ENCODE data around the gene CKAP2L.

The CKAP2L gene

DNA sequence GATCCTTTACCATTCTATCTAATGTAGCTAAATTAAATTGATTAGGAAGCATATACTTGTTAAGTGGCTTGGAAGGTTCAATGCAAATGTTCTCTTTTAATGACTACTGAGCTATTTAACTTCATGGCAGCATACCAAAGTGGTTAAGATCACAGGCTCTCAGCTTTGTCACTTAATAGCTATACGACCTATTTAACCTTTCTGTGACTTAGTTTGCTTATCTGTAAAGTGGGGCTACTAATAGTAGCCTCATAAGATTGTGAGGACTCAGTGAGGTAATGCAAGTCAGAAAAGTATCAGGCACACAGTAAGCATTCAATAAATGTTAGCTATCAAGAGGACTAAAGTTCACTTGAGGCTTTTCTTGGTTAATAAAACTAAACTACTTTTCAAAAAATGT is 4.3 kb downstream of the CKAP2L start:
- DNase-seq (ENCODE audit: low read depth): no peak

DNA sequence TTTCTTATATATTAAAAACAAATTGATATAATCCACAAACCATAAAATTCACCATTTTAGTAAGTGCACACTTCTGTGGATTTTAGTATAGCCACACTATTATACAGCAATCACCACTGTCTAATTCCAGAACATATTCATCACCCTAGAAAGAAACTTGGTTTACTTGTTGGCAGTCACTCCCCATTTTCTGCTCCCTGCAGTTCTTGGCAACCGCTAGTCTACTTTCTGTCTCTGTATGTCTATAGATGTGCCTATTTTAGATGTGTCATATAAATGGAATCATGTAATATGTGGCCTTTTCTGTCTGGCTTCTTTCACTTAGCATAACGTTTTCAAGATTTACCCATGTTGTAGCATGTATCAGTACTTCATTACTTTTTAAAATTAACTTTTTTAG is 5.7 kb downstream of the CKAP2L start:
- no peak for DNase-seq (ENCODE audit: low read depth)

DNA sequence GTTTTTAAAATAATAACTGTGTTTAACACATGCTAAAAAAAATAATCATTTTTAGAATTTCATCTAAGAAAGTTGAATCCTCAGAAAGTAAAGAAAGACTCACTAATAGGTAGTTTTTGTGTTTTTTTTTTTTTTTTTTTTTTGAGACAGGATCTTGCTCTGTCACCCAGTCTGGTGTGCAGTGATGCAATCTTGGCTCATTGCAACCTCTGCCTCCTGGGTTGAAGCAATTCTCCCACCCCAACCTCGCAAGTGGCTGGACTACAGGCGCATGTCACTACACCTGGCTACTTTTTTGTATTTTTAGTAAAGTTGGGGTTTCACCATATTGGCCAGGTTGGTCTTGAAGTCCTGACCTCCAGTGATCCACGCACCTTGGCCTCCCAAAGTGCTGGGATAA is 7.1 kb downstream of the CKAP2L start:
- no peak for DNase-seq (ENCODE audit: low read depth)

DNA sequence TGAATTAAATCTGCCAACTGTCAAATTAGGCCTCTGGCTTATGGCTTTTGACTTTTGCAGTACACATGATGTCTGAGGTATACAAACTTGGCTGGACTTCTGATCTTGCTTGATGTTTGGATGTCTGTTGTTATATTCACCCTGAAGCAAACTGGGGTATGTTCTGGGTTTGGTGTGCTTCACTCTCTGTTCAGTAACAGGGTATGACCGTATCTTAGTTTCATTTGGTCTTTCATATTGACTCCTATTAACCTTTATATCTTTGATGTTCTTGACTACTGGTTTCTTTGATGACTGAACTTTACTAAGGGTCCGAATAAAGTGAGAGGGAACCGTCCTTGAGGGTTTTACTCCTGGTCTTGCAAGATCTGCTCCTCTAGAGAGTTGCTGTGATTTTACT is 8.2 kb downstream of the CKAP2L start:
- no peak for DNase-seq (ENCODE audit: low read depth)

DNA sequence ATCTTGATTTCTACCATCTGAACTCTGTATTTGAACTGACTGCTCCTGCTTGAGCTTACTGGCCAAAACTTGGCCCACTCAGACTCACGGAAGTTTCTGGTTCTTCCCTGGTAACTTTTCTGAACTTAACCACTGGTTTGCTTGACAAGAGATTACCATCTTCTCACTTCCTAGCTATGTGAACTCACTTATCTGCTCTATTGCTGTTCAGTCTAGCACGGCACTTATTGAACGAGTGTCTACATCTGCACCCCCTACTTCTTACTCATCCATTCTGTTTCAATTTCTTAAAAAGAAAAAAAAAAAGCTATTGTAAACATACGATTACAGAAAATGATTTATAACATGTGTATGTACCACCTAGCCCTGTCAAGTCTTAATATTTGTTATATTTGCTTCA is 9.0 kb downstream of the CKAP2L start:
- no peak for DNase-seq (ENCODE audit: low read depth)

DNA sequence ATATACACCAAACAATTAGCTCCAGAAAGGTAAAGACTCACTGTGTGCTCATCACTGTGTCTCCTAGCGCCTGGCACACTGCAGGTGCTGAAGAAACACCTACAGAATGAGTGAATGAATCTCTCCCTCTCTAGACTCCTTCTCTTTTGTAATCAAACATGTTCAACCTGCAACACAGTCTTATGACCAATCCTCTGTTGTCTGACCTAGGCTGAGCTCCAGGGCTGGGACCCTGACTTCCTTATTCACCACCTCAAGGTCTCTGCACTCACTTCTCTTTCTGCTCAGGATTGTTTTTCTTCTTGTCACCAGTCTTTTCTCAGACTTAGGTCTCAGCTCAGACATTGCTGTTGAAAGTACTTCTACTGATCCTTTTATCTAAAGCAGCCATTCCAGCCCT is 9.8 kb downstream of the CKAP2L start:
- DNase-seq (ENCODE audit: low read depth): no peak

DNA sequence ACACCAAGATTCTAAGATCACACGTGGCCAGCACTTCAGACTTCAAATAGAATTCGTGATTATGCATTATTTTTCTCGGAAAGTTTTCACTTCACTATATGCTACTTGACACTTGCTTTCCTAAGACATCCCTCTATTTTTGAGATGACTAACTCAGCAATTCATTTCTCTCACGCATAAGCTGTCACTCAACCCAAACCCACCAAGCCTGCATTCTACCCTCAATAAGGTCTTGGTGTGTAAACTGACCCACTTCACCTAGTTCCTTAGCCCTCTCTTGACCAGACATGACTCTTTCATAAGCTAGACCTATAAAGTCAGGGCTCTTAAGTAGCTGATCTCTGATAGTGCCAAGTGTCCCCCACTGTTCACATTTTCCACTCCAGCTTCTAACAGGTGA is 11.7 kb downstream of the CKAP2L start:
- DNase-seq (ENCODE audit: low read depth): no peak

DNA sequence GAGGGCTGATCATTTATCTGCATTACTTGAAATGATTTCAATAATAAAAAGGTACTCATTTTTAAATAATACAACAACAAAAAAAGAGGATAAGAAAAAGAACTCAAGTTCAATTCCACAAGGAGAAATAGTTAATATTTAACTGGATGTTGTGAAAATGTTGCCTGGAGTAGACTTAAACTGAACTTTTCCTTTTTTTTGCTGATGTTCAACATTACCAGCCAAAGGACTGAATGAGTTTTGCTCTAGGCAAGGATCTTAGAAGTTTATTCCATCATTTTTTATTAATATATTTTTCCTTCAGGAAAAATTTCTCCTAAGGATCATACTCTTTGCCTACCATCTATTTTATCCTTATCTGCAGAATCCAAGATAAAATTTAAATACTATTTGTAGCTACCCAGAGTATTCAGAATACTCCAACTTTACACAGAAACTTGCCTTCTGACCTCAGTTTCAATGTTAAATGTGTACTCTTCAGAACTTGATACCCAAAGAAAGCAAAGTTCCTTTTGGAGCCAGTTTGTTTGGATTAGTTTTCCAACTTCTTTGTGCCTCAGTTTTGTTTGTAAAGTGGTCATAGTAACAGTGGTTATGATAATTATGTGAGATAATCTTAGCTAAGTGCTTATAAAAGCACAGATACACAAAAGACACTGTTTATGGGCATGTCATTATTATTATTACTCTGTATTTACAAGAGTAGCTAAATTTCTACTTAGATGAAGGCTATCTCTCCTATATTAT is 12.8 kb downstream of the CKAP2L start:
- DNase-seq (ENCODE audit: low read depth): no peak

DNA sequence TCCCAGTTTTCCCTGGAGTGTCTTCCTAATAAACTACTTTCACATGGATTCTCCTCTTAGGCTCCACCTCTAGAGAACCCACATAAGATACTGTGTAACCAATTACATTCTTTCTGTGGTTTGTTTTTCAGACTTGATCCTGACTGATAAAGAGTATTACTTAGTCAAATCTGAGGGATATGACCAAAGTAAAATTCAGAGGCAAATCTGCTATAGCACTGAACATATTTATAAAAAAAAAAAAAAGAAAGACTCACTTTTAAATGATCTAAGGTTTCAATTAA is 13.9 kb downstream of the CKAP2L start:
- DNase-seq (ENCODE audit: low read depth): no peak

DNA sequence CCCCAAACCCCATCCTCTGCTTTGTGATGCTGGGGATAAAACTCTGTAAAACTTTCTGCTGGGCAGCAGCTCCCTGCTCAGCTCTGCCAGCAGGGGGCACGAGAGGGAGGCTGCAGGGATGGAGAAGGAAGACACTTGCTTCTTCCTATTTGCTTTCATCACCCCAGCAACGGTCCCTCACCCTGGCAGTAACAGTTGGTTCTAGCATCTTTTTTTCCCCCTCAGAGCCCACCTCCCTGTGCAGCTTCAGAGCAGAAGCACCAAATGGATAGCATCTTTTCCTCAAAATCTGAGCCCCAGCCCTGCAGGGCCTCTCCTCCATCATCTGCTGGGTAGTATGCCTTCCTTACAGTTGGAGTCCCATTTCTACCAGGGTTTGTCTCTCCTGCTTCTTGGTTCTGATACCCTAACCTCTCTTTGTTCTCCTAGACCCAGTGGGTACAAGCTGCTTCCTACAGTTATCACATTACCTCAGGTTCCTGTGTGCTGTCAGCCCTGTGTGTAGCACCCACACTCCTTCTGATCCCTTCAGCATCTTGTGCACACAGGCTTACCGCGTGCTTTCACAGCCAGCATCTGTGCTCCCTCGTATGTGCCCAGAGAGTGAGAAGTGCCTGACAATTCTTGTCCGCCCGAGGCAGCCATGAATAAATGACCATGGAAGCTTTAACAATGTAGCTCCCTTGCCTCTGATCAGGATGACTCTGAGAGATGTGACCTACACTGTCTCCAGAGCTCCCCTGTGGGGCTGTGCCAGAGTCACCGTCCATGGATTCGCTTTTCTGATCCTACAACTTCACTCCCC is 14.5 kb downstream of the CKAP2L start:
- DNase-seq (ENCODE audit: low read depth): peak; percentile 59

DNA sequence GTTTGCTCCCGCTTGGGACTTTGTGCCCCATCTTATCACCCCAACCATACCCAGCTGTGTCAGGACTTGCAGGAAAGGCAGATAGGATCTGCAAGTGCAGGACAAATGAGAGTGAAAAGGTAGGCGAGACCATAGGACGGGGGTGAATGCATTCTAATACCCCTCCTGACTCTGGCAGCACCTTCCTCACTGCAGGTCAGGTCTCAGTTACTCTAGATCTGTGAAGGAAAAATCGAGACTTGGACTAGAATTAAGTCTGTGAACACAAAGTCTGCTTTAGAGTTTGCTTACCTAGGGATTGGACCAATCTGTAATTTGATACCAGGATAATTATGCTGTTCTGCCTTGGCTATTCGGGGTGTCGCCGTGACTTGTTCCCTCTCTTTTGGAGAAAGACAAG is 23.9 kb downstream of the CKAP2L start:
- DNase-seq (ENCODE audit: low read depth): no peak

DNA sequence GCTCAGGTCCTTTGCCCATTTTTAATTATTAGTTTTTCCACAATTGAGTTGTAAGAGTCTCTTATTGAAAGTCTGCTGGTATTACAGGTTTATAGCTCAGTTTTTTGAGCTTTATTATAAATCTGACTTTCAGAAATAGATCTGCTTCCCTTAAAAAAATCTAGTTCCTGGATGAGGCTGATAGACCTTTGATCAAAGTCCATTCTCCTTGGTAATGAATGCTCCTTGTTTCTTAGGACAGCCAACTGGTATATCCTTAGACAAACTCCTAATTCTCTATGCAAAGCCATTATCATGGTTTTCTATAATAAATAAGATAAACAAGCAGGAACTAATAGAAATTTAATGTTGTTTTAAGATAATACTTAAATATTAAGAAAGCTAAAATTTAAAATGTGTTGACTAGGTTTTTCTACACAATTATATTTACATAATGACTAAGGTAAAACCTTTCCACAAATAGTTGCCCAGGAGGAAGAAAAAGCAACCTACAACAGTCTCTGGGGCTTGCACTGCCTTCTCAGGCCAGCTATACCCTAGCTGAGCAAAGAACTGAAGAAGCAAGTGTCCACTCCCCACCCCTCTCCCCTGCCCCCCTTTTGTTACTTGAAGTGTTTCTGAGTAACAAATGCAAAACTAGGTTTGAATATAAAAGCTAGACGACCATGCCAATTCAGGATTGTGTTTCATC is 26.7 kb downstream of the CKAP2L start:
- DNase-seq (ENCODE audit: low read depth): no peak

DNA sequence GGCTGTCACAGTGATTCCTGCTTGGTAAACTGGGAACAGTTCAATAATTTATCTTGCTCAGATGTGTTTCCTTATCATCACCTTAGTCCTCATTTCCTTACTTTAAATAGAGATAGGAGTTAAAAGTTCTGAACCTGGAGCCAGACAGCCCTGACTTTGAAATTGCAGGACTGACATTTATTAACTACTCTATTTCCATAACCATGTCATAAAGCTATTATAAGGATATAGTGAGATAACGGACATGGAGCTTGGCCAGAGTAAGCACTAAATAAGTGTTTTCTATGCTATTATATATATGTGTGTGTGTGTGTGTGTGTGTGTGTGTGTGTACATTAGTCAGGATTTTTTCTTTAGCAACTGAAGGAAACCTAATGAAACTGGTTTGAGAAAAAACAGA is 30.5 kb downstream of the CKAP2L start:
- DNase-seq (ENCODE audit: low read depth): no peak

DNA sequence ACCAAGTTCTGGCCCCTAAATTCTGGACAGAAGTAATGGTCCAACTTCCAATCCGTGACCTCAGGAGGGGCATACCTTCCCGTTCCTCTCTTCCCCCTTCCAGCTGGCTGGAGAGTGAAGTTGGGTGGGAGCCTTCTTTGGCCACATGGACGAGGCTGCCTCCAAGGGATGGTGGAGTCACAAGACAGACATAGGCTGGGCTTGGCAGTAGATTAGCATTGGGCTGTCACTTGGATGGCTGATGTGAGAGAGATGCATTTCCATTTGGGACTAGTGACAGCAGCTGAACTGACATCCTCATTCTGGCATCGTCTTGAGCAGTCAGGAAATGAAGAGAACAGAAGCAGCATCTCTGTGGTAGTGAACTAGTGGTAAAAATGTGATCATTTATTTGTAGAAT is 31.0 kb downstream of the CKAP2L start:
- no peak for DNase-seq (ENCODE audit: low read depth)

DNA sequence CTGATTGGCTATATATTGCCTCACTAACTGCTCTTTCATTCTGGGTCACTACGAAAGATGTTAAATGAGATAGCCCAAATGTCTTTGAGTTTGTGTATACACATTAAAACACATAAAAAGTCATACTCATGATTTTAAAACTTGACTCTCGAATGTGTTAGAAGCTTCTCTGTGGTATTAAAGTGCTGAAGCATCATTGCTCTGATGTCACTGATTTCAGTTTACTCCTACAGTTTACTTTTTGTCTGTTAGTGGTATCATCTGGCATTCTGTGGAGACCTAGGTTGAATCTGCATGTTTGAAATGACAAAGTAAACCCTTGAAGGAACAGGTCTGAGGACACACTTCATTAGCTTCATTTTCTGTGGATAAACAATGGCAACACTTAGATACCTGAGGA is 32.9 kb downstream of the CKAP2L start:
- DNase-seq (ENCODE audit: low read depth): no peak

DNA sequence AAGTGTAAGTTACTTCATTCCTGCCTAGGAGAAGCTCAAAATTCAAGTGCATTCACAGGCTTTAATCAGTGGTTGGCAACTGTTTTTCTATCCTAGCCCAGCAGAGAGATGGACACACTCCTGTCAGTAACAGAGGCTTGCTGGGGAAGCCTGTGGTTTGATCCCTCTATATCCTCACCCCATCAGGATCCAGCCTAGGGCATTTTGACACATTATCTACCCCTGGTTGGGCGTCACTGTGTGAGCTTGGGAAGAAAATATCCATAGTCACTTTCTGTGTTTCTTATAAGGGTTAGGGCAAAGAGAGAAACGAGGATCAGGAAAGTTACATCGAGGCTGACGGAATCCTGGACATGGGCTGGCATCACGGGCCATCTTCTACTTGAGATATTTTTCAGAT is 33.6 kb downstream of the CKAP2L start:
- no peak for DNase-seq (ENCODE audit: low read depth)

DNA sequence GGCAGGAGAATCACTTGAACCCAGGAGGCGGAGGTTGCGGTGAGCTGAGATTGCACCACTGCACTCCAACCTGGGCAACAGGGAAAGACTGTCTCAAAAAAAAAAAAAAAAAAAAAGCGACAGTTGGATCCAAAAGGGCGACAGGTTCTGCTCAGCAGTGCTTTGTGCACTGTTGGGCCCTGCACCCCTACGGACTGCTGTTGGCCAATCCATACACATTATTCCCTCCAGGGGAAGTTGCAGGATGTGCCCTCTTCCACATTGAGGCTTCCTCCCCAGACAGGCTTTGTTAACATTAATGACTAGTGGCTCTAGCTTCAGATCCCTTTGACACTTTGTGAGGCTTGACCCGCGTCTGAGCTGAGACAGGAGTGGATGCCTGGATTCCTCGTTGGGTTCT is 34.2 kb downstream of the CKAP2L start:
- DNase-seq (ENCODE audit: low read depth): no peak

DNA sequence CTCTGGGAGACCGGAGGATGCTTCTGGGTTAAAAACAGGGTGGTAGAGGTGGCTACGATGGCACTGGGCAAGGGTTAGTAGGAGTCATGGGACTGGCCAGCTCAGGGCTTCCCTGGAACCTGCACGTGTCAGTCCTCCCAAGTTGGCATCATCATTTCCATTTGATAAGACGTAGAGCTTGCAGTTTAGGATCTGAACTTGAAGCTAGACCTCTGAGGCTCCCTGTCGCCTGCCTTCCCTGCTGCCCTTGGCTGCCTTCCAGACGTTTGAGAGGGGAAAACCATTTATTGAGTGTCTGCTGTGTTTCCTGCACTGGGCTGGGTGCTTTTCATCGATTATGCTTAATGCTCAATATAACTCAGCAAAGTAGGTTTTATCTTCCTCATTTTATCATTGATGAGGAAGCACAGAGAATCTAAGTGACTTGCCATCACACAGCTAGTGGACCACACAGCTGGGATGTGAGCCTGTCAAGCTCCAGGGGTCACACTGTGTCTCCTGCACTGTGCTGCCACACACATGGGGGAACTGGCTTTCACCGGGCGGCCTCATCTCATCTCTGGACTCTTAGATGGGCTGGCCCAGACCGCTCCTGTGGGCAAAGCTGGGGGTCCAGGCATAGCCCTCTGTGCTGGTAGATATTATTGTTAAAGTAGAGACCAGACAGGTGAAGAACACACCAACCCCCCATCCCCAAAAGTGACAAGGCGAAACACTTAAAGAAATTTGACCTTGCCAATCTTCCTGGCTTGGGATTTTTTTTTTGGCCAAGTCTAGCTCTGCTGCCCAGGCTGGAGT is 35.8 kb downstream of the CKAP2L start:
- no peak for DNase-seq (ENCODE audit: low read depth)

DNA sequence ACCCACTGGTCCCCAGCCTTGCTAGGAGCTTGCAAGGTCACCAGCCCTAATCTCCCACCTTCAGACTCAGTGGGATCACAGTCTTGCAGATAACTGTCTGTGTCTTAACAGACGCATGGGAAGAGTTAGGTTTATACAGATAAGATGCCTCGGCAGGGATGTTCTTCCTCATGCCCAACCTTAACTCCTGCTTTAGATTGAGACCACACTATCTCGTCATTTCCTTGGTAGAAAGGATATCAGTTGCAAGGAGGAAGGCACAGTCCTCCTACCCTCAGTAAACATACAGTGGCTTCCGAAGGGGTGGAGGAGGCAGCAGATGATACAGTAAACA is 36.4 kb downstream of the CKAP2L start:
- DNase-seq (ENCODE audit: low read depth): no peak

DNA sequence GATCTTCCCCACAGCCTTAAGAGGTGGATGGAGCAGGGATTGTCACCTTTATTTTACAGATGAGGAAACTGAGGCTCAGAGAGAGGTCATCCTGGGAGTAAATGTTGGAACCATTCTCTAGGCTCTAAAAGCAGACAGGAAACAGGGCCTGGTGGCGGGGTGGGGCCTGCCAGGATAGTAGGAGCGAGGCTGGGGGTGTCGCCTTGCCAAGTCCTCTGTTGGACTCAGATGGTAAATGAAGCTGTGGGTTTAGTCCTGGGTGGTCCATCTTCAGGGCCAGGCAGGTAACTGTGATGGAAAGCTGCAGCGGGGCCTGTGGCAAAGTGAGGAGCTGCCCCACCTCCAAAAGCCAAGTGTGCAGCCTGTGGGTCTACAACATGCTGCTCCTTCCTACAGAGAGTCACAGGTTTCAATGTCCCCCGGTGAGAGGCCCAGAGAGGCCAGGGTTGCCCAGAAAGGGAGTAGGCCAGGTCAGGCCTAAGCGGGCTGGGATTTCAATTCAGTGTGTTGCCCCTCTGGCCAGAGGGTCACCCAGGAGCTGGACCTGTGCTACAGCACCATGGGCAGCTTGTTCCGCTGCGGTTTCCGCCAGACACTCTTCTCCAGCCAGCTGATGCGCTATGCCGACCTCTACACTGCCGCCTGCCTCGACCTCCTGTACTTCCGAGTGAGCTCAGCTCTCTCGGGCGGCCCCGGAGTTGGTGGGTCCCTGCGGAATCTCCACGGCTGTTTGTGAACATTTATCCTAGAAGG is 37.0 kb downstream of the CKAP2L start:
- no peak for DNase-seq (ENCODE audit: low read depth)

DNA sequence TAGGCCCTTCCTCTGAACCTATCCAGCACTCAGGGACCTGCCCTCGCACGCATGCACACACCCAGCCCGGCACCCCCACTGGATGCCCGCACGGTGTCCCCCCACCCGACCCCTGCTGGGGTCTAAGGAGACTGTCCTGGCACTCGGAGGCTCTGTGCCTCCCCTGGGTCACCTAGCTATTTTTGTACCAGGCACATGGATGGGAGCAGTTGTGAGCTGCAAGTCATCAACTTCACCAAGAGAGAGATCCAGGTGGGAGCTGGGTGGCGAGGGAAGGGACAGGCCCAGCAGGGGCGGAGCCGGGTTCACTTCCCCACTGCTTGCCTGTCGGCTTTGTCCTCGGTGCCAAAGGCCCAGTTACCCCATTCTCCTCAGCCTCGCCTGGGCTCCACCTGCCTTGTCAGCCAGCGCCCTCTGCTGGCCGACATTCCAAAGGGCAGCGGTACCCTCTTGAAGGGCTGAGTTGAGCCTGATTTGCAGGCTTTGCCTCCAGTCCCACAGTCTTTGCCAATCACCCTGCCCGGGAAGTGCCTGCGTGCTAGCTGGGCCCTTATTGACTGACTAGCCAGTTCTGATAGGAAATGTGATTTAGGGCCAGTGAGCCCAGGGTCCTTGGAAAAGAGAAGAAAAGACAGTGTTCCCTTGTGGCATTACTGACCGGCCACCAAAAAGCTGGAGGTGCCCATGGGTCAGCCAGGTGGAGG is 37.8 kb downstream of the CKAP2L start:
- peak; percentile 71 for DNase-seq (ENCODE audit: low read depth)

Measured in stimulated activated CD8-positive, alpha-beta memory T cell treated with anti-CD3 and anti-CD28 coated beads, Interleukin-12 subunit alpha, Interleukin-12 subunit beta, amount 100 ng/mL, for 4 hours (primary cell).